ENCODE data around the gene DLGAP1. TPM values are rescaled to one million over a fixed set of nuclear protein-coding genes. Genes with fewer than 3 reads are reported as not detected.
A peak's percentile ranks its signal among the peaks of the same experiment; 100 is the strongest.

The DLGAP1 gene
- total and polyA plus RNA-seq, 2 of the 13 experiments (the other 11 are each of a cell fraction or from before 2014, with no cell fraction given), result 0.01 TPM; not detected in 1

- TF ChIP-seq ZBTB49 (CRISPR knock-in tag; IDR thresholded peaks at IDR 0.05; ENCODE audit: borderline replicate concordance) (no peak), KDM5B (CRISPR knock-in tag; IDR thresholded peaks at IDR 0.05; ENCODE audit: borderline replicate concordance) (no peak), ETS1 (CRISPR knock-in tag; IDR thresholded peaks at IDR 0.05) (no peak), NR2F6 (IDR thresholded peaks at IDR 0.05) (peak; percentile 81), NR2F6 (CRISPR knock-in tag; IDR thresholded peaks at IDR 0.05) (peak; percentile 71), GLMP (CRISPR knock-in tag; IDR thresholded peaks at IDR 0.05; ENCODE audit: borderline replicate concordance) (no peak), EED (CRISPR knock-in tag; IDR thresholded peaks at IDR 0.05) (no peak), ZNF503 (CRISPR knock-in tag; IDR thresholded peaks at IDR 0.05) (peak; percentile 93), ZNF597 (CRISPR knock-in tag; IDR thresholded peaks at IDR 0.05) (no peak), TBX2 (CRISPR knock-in tag; IDR thresholded peaks at IDR 0.05; ENCODE audit: borderline replicate concordance) (peak; percentile 45; the same call in 1 of the 2 replicates), HCFC1 (IDR thresholded peaks at IDR 0.05; ENCODE audit: low read depth, low read length) (no peak), MAX (IDR thresholded peaks at IDR 0.05) (no peak), CHD4 (IDR thresholded peaks at IDR 0.05; ENCODE audit: borderline replicate concordance, low read length) (peak; percentile 47; the same call in 1 of the 2 replicates), SMAD1 (CRISPR knock-in tag; IDR thresholded peaks at IDR 0.05; ENCODE audit: borderline replicate concordance, low read depth) (no peak), CCDC6 (CRISPR knock-in tag; IDR thresholded peaks at IDR 0.05) (no peak), ZNF781 (CRISPR knock-in tag; IDR thresholded peaks at IDR 0.05; ENCODE audit: borderline replicate concordance, not compliant biosample characterization) (no peak), SIX4 (CRISPR knock-in tag; IDR thresholded peaks at IDR 0.05) (peak; percentile 87), ZNF235 (CRISPR knock-in tag; IDR thresholded peaks at IDR 0.05; ENCODE audit: borderline replicate concordance) (no peak), ZNF124 (CRISPR knock-in tag; IDR thresholded peaks at IDR 0.05) (0 out of 2 replicates have a peak, but pooled peaks have one; percentile 32), RXRB (CRISPR knock-in tag; IDR thresholded peaks at IDR 0.05; ENCODE audit: borderline replicate concordance) (peak; percentile 98), SNRNP70 (IDR thresholded peaks at IDR 0.05; ENCODE audit: low read depth, low read length) (no peak), NFE2L1 (CRISPR knock-in tag; IDR thresholded peaks at IDR 0.05; ENCODE audit: borderline replicate concordance) (no peak)
These were observed 998.4 kb downstream of the DLGAP1 start (continued) for GRCh38 chr18:3456686-3457069.

Data from HepG2 (cell line).